Liver (tissue), 9 donors: ENCODE results near the gene SMYD3. TPM values are rescaled to one million over a fixed set of nuclear protein-coding genes. Genes with fewer than 3 reads are reported as not detected.

Source experiments
- DNase-seq: peaks from one replicate; pipeline ENCODE4 v3.0.0-alpha.2; 2017; ENCODE audit warnings: low spot score
- H3K27ac ChIP-seq, 2 donors: one replicate each; pipeline ENCODE4 v1.7.0; 2013; ENCODE audit warnings: inconsistent platforms in 2 of 2, low read length in 2 of 2, control low read depth in 1 of 2, low read depth in 1 of 2, mild to moderate bottlenecking in 1 of 2
- H3K27me3 ChIP-seq, 4 donors: one replicate each; pipeline versions ENCODE4 v1.6.1 to v1.7.0; 2013; ENCODE audit warnings: low read length in 3 of 4, inconsistent platforms in 1 of 4, mild to moderate bottlenecking in 1 of 4, moderate library complexity in 1 of 4; ENCODE audit not compliant: control insufficient read depth in 4 of 4, insufficient read depth in 4 of 4
- H3K36me3 ChIP-seq, 4 donors: one replicate each; pipeline versions ENCODE4 v1.6.1 to v1.7.0; 2013; ENCODE audit warnings: low read length in 3 of 4, mild to moderate bottlenecking in 3 of 4, low read depth in 1 of 4, moderate library complexity in 1 of 4; ENCODE audit not compliant: control insufficient read depth in 4 of 4, insufficient read depth in 3 of 4
- H3K4me1 ChIP-seq, 4 donors: one replicate each; pipeline versions ENCODE4 v1.6.1 to v1.7.0; 2013; ENCODE audit warnings: low read length in 3 of 4, mild to moderate bottlenecking in 3 of 4, moderate library complexity in 1 of 4; ENCODE audit not compliant: control insufficient read depth in 4 of 4, insufficient read depth in 4 of 4
- H3K4me3 ChIP-seq, 3 donors: one replicate each; pipeline versions ENCODE4 v1.6.1 to v1.7.0; 2013; ENCODE audit warnings: low read length in 3 of 3, control low read depth in 1 of 3, low read depth in 1 of 3, mild to moderate bottlenecking in 1 of 3
- H3K9ac ChIP-seq, 2 donors: one replicate each; pipeline ENCODE4 v1.7.0; 2013; ENCODE audit warnings: low read length in 2 of 2, mild to moderate bottlenecking in 2 of 2, moderate library complexity in 2 of 2, control low read depth in 1 of 2, low read depth in 1 of 2
- H3K9me3 ChIP-seq, 4 donors: one replicate each; pipeline versions ENCODE4 v1.6.1 to v1.7.0; 2013; ENCODE audit warnings: low read length in 3 of 4; ENCODE audit not compliant: control insufficient read depth in 4 of 4
- CTCF ChIP-seq: fragments of 150-350 bp; IDR thresholded peaks from 2 replicates; pipeline ENCODE4 v1.5.1; 2017; ENCODE audit warnings: improper control_type of control experiment, low read depth, low read length; ENCODE audit not compliant: missing input control
- EGR1 ChIP-seq, 2 donors: IDR thresholded peaks; 2 replicates each; pipeline ENCODE4 v1.6.1; 2016 to 2018; ENCODE audit warnings: antibody characterized with exemption in 2 of 2, low read depth in 2 of 2
- FOXA2 ChIP-seq: IDR thresholded peaks from 2 replicates; pipeline ENCODE4 v1.6.1; 2016; ENCODE audit warnings: antibody characterized with exemption
- GABPA ChIP-seq, 2 donors: IDR thresholded peaks in 1 of 2; conservative IDR thresholded peaks in 1 of 2; 2 replicates each; pipeline ENCODE4 v1.6.1; 2016; ENCODE audit warnings: antibody characterized with exemption in 2 of 2, mild to moderate bottlenecking in 1 of 2, moderate library complexity in 1 of 2
- HNF4A ChIP-seq, 2 donors: conservative IDR thresholded peaks; 2 replicates each; pipeline ENCODE4 v1.6.1; 2016; ENCODE audit warnings: antibody characterized with exemption in 2 of 2, mild to moderate bottlenecking in 2 of 2
- HNF4G ChIP-seq: IDR thresholded peaks from 2 replicates; pipeline ENCODE4 v1.6.1; 2016; ENCODE audit warnings: antibody characterized with exemption
- JUND ChIP-seq, 2 donors: IDR thresholded peaks; 2 replicates each; pipeline ENCODE4 v1.6.1; 2016; ENCODE audit warnings: antibody characterized with exemption in 2 of 2
- MAX ChIP-seq: IDR thresholded peaks from 2 replicates; pipeline ENCODE4 v1.6.1; 2016; ENCODE audit warnings: antibody characterized with exemption
- NR2F2 ChIP-seq: IDR thresholded peaks from 2 replicates; pipeline ENCODE4 v1.6.1; 2016; ENCODE audit warnings: antibody characterized with exemption
- RAD21 ChIP-seq, 2 donors: IDR thresholded peaks; 2 replicates each; pipeline ENCODE4 v1.6.1; 2016; ENCODE audit warnings: antibody characterized with exemption in 2 of 2, mild to moderate bottlenecking in 2 of 2
- RXRA ChIP-seq, 2 donors: IDR thresholded peaks; 2 replicates each; pipeline ENCODE4 v1.6.1; 2017 to 2018; ENCODE audit warnings: antibody characterized with exemption in 2 of 2, mild to moderate bottlenecking in 1 of 2
- SP1 ChIP-seq: IDR thresholded peaks from 2 replicates; pipeline ENCODE4 v1.6.1; 2018; ENCODE audit warnings: antibody characterized with exemption, mild to moderate bottlenecking
- TAF1 ChIP-seq: conservative IDR thresholded peaks from 2 replicates; pipeline ENCODE4 v1.6.1; 2016; ENCODE audit warnings: antibody characterized with exemption, mild to moderate bottlenecking
- YY1 ChIP-seq: IDR thresholded peaks from 2 replicates; pipeline ENCODE4 v1.6.1; 2016; ENCODE audit warnings: antibody characterized with exemption, mild to moderate bottlenecking
- WGBS: extraction: QIAGEN DNeasy Blood & Tissue Kit; methylation state at CpG from one replicate; pipeline ENCODE4 v1.1.7; 2013; 5-methylcytosine and 5-hydroxymethylcytosine counted together
- polyA plus RNA-seq, 2 donors: library from polyadenylated mRNA; stranded (reverse) in 1 of 2; unstranded in 1 of 2; fragments of 200-250 nt in 1 of 2; fragments of >200 nt in 1 of 2; fragmentation: Nextera tagmentation in 1 of 2; extraction: Ambion mirVana in 1 of 2; gene quantifications; one replicate each; pipeline versions ENCODE4 v1.2.1 to v1.2.3, GENCODE V29; 2013 to 2015
- total RNA-seq, 2 donors: library from RNA; depleted of rRNA; stranded (reverse); fragments of >200 nt; gene quantifications; one replicate each; pipeline ENCODE4 v1.2.3, GENCODE V29; 2014
- TF ChIP-seq, protein P1 (sequence below): IDR thresholded peaks from 2 replicates; pipeline ENCODE4 v1.6.1; 2016; ENCODE audit warnings: antibody characterized with exemption
- TF ChIP-seq, protein P2 (sequence below): IDR thresholded peaks from 2 replicates; pipeline ENCODE4 v1.6.1; 2016; ENCODE audit warnings: antibody characterized with exemption
- donor health status: healthy.
- donor health status: healthy.
- donor health status: healthy.
- donor health status: healthy.
- donor health status: healthy.

The SMYD3 gene
- total and polyA plus RNA-seq, 4 donors, result 3.1 to 9.1 (median 8.0) TPM

- TF ChIP-seq TAF1, result no peak
- no peak for TF ChIP-seq RAD21 (IDR thresholded peaks at IDR 0.05)
- no peak for TF ChIP-seq HNF4A (conservative IDR thresholded peaks at IDR 0.05)
- no peak for TF ChIP-seq CTCF
- no peak for TF ChIP-seq RXRA (IDR thresholded peaks at IDR 0.05)
- no peak for TF ChIP-seq SP1
- no peak for TF ChIP-seq FOXA2
- TF ChIP-seq, protein P1, sequence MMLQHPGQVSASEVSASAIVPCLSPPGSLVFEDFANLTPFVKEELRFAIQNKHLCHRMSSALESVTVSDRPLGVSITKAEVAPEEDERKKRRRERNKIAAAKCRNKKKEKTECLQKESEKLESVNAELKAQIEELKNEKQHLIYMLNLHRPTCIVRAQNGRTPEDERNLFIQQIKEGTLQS, result no peak
- no peak for TF ChIP-seq MAX
- no peak for TF ChIP-seq EGR1 (IDR thresholded peaks at IDR 0.05; ENCODE audit: low read depth in 2 of 2)
- Histone ChIP-seq H3K9me3 (no peaks in the 10 kb centered on the region), H3K27me3 (no peaks in the 10 kb centered on the region), H3K27ac (no peak overlapping the region), H3K4me3 (no peak overlapping the region), H3K4me1 (no peaks in the 10 kb centered on the region), H3K36me3 (no peaks in the 10 kb centered on the region), H3K9ac (no peak overlapping the region)
- whole genome bisulfite sequencing, result 95% methylated on average over 4 of the region's 4 CpGs
- DNase-seq, result no peak
Observed at GRCh38 chr1:246271516-246271915, 235.6 kb downstream of the SMYD3 start.

- no peaks in the 10 kb centered on the region for H3K9me3 ChIP-seq
- no peak for TF ChIP-seq FOXA2
- no peak for TF ChIP-seq HNF4A (conservative IDR thresholded peaks at IDR 0.05)
- no peak for TF ChIP-seq TAF1
- TF ChIP-seq MAX, result no peak
- TF ChIP-seq YY1, result no peak
- TF ChIP-seq EGR1 (IDR thresholded peaks at IDR 0.05; ENCODE audit: low read depth in 2 of 2), result no peak
- TF ChIP-seq HNF4G, result no peak
- no peak for TF ChIP-seq JUND (IDR thresholded peaks at IDR 0.05)
- TF ChIP-seq SP1, result no peak
- TF ChIP-seq NR2F2, result no peak
- no peak for TF ChIP-seq GABPA (IDR thresholded peaks at IDR 0.05 in 1 of 2, conservative IDR thresholded peaks at IDR 0.05 in 1 of 2)
- TF ChIP-seq, protein P1, result no peak
- TF ChIP-seq, protein P2, sequence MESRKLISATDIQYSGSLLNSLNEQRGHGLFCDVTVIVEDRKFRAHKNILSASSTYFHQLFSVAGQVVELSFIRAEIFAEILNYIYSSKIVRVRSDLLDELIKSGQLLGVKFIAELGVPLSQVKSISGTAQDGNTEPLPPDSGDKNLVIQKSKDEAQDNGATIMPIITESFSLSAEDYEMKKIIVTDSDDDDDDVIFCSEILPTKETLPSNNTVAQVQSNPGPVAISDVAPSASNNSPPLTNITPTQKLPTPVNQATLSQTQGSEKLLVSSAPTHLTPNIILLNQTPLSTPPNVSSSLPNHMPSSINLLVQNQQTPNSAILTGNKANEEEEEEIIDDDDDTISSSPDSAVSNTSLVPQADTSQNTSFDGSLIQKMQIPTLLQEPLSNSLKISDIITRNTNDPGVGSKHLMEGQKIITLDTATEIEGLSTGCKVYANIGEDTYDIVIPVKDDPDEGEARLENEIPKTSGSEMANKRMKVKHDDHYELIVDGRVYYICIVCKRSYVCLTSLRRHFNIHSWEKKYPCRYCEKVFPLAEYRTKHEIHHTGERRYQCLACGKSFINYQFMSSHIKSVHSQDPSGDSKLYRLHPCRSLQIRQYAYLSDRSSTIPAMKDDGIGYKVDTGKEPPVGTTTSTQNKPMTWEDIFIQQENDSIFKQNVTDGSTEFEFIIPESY, result no peak
- H3K9ac ChIP-seq, result no peak overlapping the region
- no peaks in the 10 kb centered on the region for H3K4me1 ChIP-seq
- no peak overlapping the region for H3K4me3 ChIP-seq
- H3K27ac ChIP-seq, result no peak overlapping the region
- H3K27me3 ChIP-seq, result no peaks in the 10 kb centered on the region
- DNase-seq, result no peak
- H3K36me3 ChIP-seq, result no peaks in the 10 kb centered on the region
Observed at GRCh38 chr1:246270236-246270635, 236.8 kb downstream of the SMYD3 start.
